Stomach (tissue), 9 donors: ENCODE results near the gene RGS6. TPM values are rescaled to one million over a fixed set of nuclear protein-coding genes. Genes with fewer than 3 reads are reported as not detected.

ENCODE experiments used
- DNase-seq, 2 donors: peaks; one replicate each; pipeline versions ENCODE4 v3.0.0 to v3.0.0-alpha.2; 2013 to 2019
- H3K27ac ChIP-seq, 5 donors: fragments of 200-600 bp in 4 of 5; sonication (generic) in 4 of 5; one replicate each; pipeline ENCODE4 v1.5.1; 2013 to 2019; ENCODE audit warnings: mild to moderate bottlenecking in 1 of 5, moderate library complexity in 1 of 5
- H3K27me3 ChIP-seq, 3 donors: fragments of 200-600 bp; sonication (generic); one replicate each; pipeline ENCODE4 v1.5.1; 2017 to 2019; ENCODE audit warnings: mixed run types in 1 of 3
- H3K36me3 ChIP-seq, 4 donors: fragments of 200-600 bp; sonication (generic); 1 replicate in 3 of 4; 2 replicates in 1 of 4; pipeline ENCODE4 v1.5.1; 2016 to 2019
- H3K4me1 ChIP-seq, 4 donors: fragments of 200-600 bp; sonication (generic); one replicate each; pipeline ENCODE4 v1.5.1; 2016 to 2019
- H3K4me3 ChIP-seq, 4 donors: fragments of 200-600 bp; sonication (generic) in 3 of 4; one replicate each; pipeline ENCODE4 v1.5.1; 2016 to 2019; ENCODE audit warnings: mild to moderate bottlenecking in 1 of 4
- H3K9me3 ChIP-seq, 4 donors: fragments of 200-600 bp; sonication (generic); one replicate each; pipeline ENCODE4 v1.5.1; 2016 to 2019
- CTCF ChIP-seq, 7 experiments: fragments of 450-650 bp in 4 of 7; fragments of 200-600 bp in 3 of 7; sonication (generic) in 3 of 7; IDR thresholded peaks; one replicate each; pipeline ENCODE4 v1.5.1; 2016 to 2019; ENCODE audit warnings: antibody characterized with exemption in 7 of 7, control low read depth in 2 of 7, mild to moderate bottlenecking in 1 of 7
- EP300 ChIP-seq: sonication (generic); formaldehyde crosslinking; IDR thresholded peaks from one replicate; pipeline ENCODE4 v1.6.1; 2017; ENCODE audit warnings: antibody characterized with exemption
- POLR2A ChIP-seq, 4 donors: fragments of 450-650 bp; IDR thresholded peaks; one replicate each; pipeline ENCODE4 v1.6.1; 2016; ENCODE audit warnings: antibody characterized with exemption in 4 of 4, control low read depth in 2 of 4, mild to moderate bottlenecking in 1 of 4, moderate library complexity in 1 of 4
- POLR2AphosphoS5 ChIP-seq, 3 donors: sonication (generic); formaldehyde crosslinking; IDR thresholded peaks; one replicate each; pipeline ENCODE4 v1.6.1; 2016; ENCODE audit warnings: antibody characterized with exemption in 3 of 3
- WGBS, 5 donors: extraction: QIAGEN DNeasy Blood & Tissue Kit in 3 of 5; methylation state at CpG; one replicate each; pipeline versions ENCODE4 v1.1.5 to v1.1.7; 2013 to 2018; 5-methylcytosine and 5-hydroxymethylcytosine counted together
- intact Hi-C: fragments of 100-400 bp; cut with DNase I; formaldehyde crosslinking; loops from one replicate; pipeline ENCODE4 v1.15.1; 2023; ENCODE audit warnings: low total_unique reads
- polyA plus RNA-seq, 3 donors: library from polyadenylated mRNA; stranded (reverse); fragments of 200-250 nt; gene quantifications; one replicate each; pipeline ENCODE4 v1.2.3, GENCODE V29; 2013
- total RNA-seq, 5 donors: library from RNA; depleted of rRNA; stranded (reverse); fragments of >200 nt; gene quantifications; one replicate each; pipeline versions ENCODE4 v1.1.0 to v1.2.3, GENCODE V29; 2014 to 2016
- donor health status: healthy with polysubstance abuse.
- donor health status: Bipolar disorder and iron deficiency.
- donor health status: healthy.

The RGS6 gene
- total and polyA plus RNA-seq, 8 donors, result 0.25 to 18.0 (median 0.92) TPM; not detected in 1

DNA sequence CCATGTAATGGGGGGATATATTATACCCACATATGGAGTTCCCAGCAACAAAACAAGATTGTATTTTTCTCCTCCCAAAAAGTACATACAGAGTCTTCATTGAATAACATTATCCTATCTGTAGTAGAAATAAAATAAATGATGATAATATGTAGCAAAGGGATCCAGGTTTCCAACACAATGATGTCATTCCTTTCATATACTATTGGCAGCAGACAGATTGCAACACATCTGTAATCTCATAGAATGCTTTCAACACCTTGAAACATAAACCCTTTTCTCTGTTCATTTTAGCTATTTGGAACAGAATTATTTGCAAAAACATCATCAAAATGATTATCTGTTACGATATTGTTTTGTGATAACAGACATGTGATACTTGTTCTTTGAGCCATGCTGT is 644.0 kb downstream of the RGS6 start:
- no peak for DNase-seq
- Histone ChIP-seq H3K27ac (no peak overlapping the region), H3K27me3 (peaks cover 0 to 18% (median 0%) of the 10 kb centered on the region in 3 donors), H3K4me3 (no peak overlapping the region), H3K36me3 (no peaks in the 10 kb centered on the region), H3K9me3 (no peaks in the 10 kb centered on the region), H3K4me1 (peaks cover 0 to 11% (median 0%) of the 10 kb centered on the region in 4 donors)
- intact Hi-C loops, result no loop called here
- WGBS, 5 donors, result 73 to 89% (median 74%) methylated on average over 1 of the region's 1 CpG
- TF ChIP-seq POLR2A (IDR thresholded peaks at IDR 0.05), result no peak
- TF ChIP-seq EP300, result no peak
- no peak for TF ChIP-seq CTCF (IDR thresholded peaks at IDR 0.05)
- TF ChIP-seq POLR2AphosphoS5 (IDR thresholded peaks at IDR 0.05), result no peak

- H3K4me3 ChIP-seq, result no peak overlapping the region
- no peak overlapping the region for H3K27ac ChIP-seq
- WGBS, 5 donors, result 58 to 74% (median 66%) methylated on average over 5 of the region's 5 CpGs
- TF ChIP-seq EP300 (no peak), CTCF (IDR thresholded peaks at IDR 0.05) (no peak), POLR2A (IDR thresholded peaks at IDR 0.05) (no peak), POLR2AphosphoS5 (IDR thresholded peaks at IDR 0.05) (no peak)
- no peak for DNase-seq
- no peaks in the 10 kb centered on the region for H3K9me3 ChIP-seq
- H3K4me1 ChIP-seq, result peaks cover 0 to 11% (median 0%) of the 10 kb centered on the region in 4 donors
- intact Hi-C loops, result no loop called here
- H3K36me3 ChIP-seq, result no peaks in the 10 kb centered on the region
- peaks cover 0 to 18% (median 0%) of the 10 kb centered on the region in 3 donors for H3K27me3 ChIP-seq
These were observed 645.3 kb downstream of the RGS6 start for GRCh38 chr14:72577521-72577920.

- Histone ChIP-seq H3K27me3 (peaks cover 0 to 18% (median 0%) of the 10 kb centered on the region in 3 donors), H3K4me3 (no peak overlapping the region), H3K4me1 (peaks cover 0 to 11% (median 0%) of the 10 kb centered on the region in 4 donors), H3K36me3 (no peaks in the 10 kb centered on the region), H3K27ac (no peak overlapping the region), H3K9me3 (no peaks in the 10 kb centered on the region)
- WGBS, 5 donors, result 83 to 92% (median 87%) methylated on average over 5 of the region's 5 CpGs
- intact Hi-C loops, result no loop called here
- no peak for DNase-seq
- no peak for TF ChIP-seq POLR2A (IDR thresholded peaks at IDR 0.05)
- no peak for TF ChIP-seq EP300
- no peak for TF ChIP-seq POLR2AphosphoS5 (IDR thresholded peaks at IDR 0.05)
- no peak for TF ChIP-seq CTCF (IDR thresholded peaks at IDR 0.05)
These were observed 646.3 kb downstream of the RGS6 start for GRCh38 chr14:72578514-72578913.

- H3K9me3 ChIP-seq, result no peaks in the 10 kb centered on the region
- 74 to 85% (median 80%) methylated on average over 1 of the region's 1 CpG for WGBS, 5 donors
- H3K4me3 ChIP-seq, result no peak overlapping the region
- peaks cover 0 to 7% (median 0%) of the 10 kb centered on the region in 3 donors for H3K27me3 ChIP-seq
- intact Hi-C loops, result no loop called here
- H3K36me3 ChIP-seq, result no peaks in the 10 kb centered on the region
- DNase-seq, result no peak
- H3K4me1 ChIP-seq, result no peaks in the 10 kb centered on the region
- no peak overlapping the region for H3K27ac ChIP-seq
- TF ChIP-seq EP300 (no peak), POLR2A (IDR thresholded peaks at IDR 0.05) (no peak)
These were observed 650.4 kb downstream of the RGS6 start for GRCh38 chr14:72582582-72582981.
